ENCODE data around the gene CHMP2B. TPM values are rescaled to one million over a fixed set of nuclear protein-coding genes. Genes with fewer than 3 reads are reported as not detected.

Gene CHMP2B
- total and polyA plus RNA-seq, 4 donors = 12.6 to 49.5 (median 15.5) TPM

DNA sequence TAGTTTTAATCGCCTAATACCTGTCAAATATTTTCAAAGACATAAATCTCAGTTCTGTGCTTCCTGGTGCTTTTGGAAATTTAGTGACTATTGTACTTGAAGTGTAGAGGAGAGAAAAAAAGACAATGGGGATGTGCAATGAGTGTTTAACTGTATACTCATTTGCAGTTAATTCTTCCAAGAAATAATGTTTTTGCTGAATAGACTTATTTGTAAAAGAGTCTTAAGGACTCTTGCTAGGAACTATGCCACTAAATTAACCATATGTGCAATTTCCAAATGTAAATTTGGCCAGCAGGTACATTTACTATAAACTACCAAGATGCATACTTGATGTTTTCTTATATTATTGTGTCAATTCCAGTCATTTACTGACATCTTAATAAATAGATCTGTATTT lies 2.0 kb downstream of the CHMP2B start:
- no peaks in the 10 kb centered on the region for H3K9me3 ChIP-seq (ENCODE audit: control insufficient read depth in 4 of 4, low read length in 3 of 4)
- no peaks in the 10 kb centered on the region for H3K36me3 ChIP-seq (ENCODE audit: control insufficient read depth in 4 of 4, insufficient read depth in 3 of 4, low read depth in 1 of 4, low read length in 3 of 4)
- no peaks in the 10 kb centered on the region for H3K27me3 ChIP-seq (ENCODE audit: control insufficient read depth in 4 of 4, insufficient read depth in 4 of 4, low read length in 3 of 4)
- TF ChIP-seq NR2F2 (IDR thresholded peaks at IDR 0.05) = no peak
- no peak overlapping the region for H3K4me3 ChIP-seq (ENCODE audit: low read depth in 1 of 3, low read length in 3 of 3)
- no peak overlapping the region for H3K27ac ChIP-seq (ENCODE audit: low read depth in 1 of 2, low read length in 2 of 2)
- WGBS = 90% methylated on average over 1 of the region's 1 CpG
- H3K9ac ChIP-seq (ENCODE audit: low read depth in 1 of 2, low read length in 2 of 2) = no peak overlapping the region
- no peak for DNase-seq (ENCODE audit: low spot score)
- H3K4me1 ChIP-seq (ENCODE audit: control insufficient read depth in 4 of 4, insufficient read depth in 4 of 4, low read length in 3 of 4) = peaks cover 3 to 22% (median 10%) of the 10 kb centered on the region in 4 donors

DNA sequence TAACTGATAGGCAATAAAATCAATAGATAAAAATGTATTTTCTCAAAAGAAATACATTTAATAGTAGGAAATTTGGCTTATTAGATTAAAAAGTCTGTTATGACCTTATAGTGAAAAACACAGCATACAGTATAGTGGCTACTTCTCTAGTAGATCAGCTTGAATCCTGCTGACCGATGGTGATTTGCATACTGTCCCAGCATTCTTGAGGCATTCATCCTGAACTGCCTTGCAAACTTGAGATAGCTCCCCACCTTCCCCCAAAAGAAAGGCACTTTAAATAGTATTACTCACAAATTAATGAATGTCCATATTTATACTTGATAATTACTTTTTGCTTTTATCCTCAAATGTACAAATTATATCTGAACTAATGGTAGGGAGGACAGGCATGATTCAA lies 6.7 kb downstream of the CHMP2B start:
- Histone ChIP-seq H3K36me3 (ENCODE audit: control insufficient read depth in 4 of 4, insufficient read depth in 3 of 4, low read depth in 1 of 4, low read length in 3 of 4) (no peaks in the 10 kb centered on the region), H3K4me3 (ENCODE audit: low read depth in 1 of 3, low read length in 3 of 3) (no peak overlapping the region), H3K27ac (ENCODE audit: low read depth in 1 of 2, low read length in 2 of 2) (no peak overlapping the region), H3K27me3 (ENCODE audit: control insufficient read depth in 4 of 4, insufficient read depth in 4 of 4, low read length in 3 of 4) (no peaks in the 10 kb centered on the region), H3K9ac (ENCODE audit: low read depth in 1 of 2, low read length in 2 of 2) (no peak overlapping the region), H3K9me3 (ENCODE audit: control insufficient read depth in 4 of 4, low read length in 3 of 4) (no peaks in the 10 kb centered on the region), H3K4me1 (ENCODE audit: control insufficient read depth in 4 of 4, insufficient read depth in 4 of 4, low read length in 3 of 4) (peaks cover 0 to 10% (median 3%) of the 10 kb centered on the region in 4 donors)
- DNase-seq (ENCODE audit: low spot score) = no peak
- TF ChIP-seq, protein P1, sequence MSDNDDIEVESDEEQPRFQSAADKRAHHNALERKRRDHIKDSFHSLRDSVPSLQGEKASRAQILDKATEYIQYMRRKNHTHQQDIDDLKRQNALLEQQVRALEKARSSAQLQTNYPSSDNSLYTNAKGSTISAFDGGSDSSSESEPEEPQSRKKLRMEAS (IDR thresholded peaks at IDR 0.05) = no peak
- 97% methylated on average over 1 of the region's 1 CpG for WGBS

DNA sequence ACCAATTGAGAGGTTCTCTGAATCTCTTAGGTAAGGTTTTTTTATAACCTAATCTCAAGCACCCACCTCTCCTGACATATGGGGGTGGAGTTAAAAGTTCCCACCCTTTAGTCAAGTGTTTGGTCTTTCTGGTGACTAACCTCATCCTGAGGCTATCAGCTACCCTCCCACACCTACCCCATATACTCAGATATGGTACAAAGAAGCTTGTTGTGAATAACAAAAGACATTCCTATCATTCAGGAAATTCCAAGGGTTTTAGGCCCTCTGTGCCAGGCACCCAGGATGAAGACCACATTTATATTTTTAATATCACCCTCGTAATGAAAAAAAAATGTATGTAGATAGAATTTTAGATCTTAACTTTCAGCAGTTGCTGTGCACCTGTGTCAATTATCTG lies 9.0 kb downstream of the CHMP2B start:
- Histone ChIP-seq H3K9ac (ENCODE audit: low read depth in 1 of 2, low read length in 2 of 2) (no peak overlapping the region), H3K36me3 (ENCODE audit: control insufficient read depth in 4 of 4, insufficient read depth in 3 of 4, low read depth in 1 of 4, low read length in 3 of 4) (peaks cover 0 to 4% (median 0%) of the 10 kb centered on the region in 4 donors), H3K27ac (ENCODE audit: low read depth in 1 of 2, low read length in 2 of 2) (no peak overlapping the region), H3K4me1 (ENCODE audit: control insufficient read depth in 4 of 4, insufficient read depth in 4 of 4, low read length in 3 of 4) (no peaks in the 10 kb centered on the region), H3K27me3 (ENCODE audit: control insufficient read depth in 4 of 4, insufficient read depth in 4 of 4, low read length in 3 of 4) (no peaks in the 10 kb centered on the region), H3K9me3 (ENCODE audit: control insufficient read depth in 4 of 4, low read length in 3 of 4) (no peaks in the 10 kb centered on the region), H3K4me3 (ENCODE audit: low read depth in 1 of 3, low read length in 3 of 3) (no peak overlapping the region)
- DNase-seq (ENCODE audit: low spot score) = no peak
- TF ChIP-seq, protein P2, sequence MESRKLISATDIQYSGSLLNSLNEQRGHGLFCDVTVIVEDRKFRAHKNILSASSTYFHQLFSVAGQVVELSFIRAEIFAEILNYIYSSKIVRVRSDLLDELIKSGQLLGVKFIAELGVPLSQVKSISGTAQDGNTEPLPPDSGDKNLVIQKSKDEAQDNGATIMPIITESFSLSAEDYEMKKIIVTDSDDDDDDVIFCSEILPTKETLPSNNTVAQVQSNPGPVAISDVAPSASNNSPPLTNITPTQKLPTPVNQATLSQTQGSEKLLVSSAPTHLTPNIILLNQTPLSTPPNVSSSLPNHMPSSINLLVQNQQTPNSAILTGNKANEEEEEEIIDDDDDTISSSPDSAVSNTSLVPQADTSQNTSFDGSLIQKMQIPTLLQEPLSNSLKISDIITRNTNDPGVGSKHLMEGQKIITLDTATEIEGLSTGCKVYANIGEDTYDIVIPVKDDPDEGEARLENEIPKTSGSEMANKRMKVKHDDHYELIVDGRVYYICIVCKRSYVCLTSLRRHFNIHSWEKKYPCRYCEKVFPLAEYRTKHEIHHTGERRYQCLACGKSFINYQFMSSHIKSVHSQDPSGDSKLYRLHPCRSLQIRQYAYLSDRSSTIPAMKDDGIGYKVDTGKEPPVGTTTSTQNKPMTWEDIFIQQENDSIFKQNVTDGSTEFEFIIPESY (IDR thresholded peaks at IDR 0.05) = no peak
- TF ChIP-seq, protein P3, sequence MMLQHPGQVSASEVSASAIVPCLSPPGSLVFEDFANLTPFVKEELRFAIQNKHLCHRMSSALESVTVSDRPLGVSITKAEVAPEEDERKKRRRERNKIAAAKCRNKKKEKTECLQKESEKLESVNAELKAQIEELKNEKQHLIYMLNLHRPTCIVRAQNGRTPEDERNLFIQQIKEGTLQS (IDR thresholded peaks at IDR 0.05) = no peak
- TF ChIP-seq GABPA (IDR thresholded peaks at IDR 0.05 in 1 of 2, conservative IDR thresholded peaks at IDR 0.05 in 1 of 2) (no peak), RXRA (IDR thresholded peaks at IDR 0.05) (no peak), NR2F2 (IDR thresholded peaks at IDR 0.05) (no peak), RAD21 (IDR thresholded peaks at IDR 0.05) (no peak), JUND (IDR thresholded peaks at IDR 0.05) (no peak), HNF4G (IDR thresholded peaks at IDR 0.05) (no peak), TAF1 (conservative IDR thresholded peaks at IDR 0.05) (no peak), SP1 (IDR thresholded peaks at IDR 0.05) (no peak), FOXA1 (IDR thresholded peaks at IDR 0.05) (no peak), EGR1 (IDR thresholded peaks at IDR 0.05; ENCODE audit: low read depth in 2 of 2) (no peak), HNF4A (conservative IDR thresholded peaks at IDR 0.05) (no peak), YY1 (IDR thresholded peaks at IDR 0.05) (no peak), FOXA2 (IDR thresholded peaks at IDR 0.05) (no peak)
- TF ChIP-seq, protein P1 (IDR thresholded peaks at IDR 0.05) = no peak
- TF ChIP-seq, protein P4, sequence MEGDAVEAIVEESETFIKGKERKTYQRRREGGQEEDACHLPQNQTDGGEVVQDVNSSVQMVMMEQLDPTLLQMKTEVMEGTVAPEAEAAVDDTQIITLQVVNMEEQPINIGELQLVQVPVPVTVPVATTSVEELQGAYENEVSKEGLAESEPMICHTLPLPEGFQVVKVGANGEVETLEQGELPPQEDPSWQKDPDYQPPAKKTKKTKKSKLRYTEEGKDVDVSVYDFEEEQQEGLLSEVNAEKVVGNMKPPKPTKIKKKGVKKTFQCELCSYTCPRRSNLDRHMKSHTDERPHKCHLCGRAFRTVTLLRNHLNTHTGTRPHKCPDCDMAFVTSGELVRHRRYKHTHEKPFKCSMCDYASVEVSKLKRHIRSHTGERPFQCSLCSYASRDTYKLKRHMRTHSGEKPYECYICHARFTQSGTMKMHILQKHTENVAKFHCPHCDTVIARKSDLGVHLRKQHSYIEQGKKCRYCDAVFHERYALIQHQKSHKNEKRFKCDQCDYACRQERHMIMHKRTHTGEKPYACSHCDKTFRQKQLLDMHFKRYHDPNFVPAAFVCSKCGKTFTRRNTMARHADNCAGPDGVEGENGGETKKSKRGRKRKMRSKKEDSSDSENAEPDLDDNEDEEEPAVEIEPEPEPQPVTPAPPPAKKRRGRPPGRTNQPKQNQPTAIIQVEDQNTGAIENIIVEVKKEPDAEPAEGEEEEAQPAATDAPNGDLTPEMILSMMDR (IDR thresholded peaks at IDR 0.05; ENCODE audit: low read depth, low read length, missing input control) = no peak
- TF ChIP-seq, protein P5, sequence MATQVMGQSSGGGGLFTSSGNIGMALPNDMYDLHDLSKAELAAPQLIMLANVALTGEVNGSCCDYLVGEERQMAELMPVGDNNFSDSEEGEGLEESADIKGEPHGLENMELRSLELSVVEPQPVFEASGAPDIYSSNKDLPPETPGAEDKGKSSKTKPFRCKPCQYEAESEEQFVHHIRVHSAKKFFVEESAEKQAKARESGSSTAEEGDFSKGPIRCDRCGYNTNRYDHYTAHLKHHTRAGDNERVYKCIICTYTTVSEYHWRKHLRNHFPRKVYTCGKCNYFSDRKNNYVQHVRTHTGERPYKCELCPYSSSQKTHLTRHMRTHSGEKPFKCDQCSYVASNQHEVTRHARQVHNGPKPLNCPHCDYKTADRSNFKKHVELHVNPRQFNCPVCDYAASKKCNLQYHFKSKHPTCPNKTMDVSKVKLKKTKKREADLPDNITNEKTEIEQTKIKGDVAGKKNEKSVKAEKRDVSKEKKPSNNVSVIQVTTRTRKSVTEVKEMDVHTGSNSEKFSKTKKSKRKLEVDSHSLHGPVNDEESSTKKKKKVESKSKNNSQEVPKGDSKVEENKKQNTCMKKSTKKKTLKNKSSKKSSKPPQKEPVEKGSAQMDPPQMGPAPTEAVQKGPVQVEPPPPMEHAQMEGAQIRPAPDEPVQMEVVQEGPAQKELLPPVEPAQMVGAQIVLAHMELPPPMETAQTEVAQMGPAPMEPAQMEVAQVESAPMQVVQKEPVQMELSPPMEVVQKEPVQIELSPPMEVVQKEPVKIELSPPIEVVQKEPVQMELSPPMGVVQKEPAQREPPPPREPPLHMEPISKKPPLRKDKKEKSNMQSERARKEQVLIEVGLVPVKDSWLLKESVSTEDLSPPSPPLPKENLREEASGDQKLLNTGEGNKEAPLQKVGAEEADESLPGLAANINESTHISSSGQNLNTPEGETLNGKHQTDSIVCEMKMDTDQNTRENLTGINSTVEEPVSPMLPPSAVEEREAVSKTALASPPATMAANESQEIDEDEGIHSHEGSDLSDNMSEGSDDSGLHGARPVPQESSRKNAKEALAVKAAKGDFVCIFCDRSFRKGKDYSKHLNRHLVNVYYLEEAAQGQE (IDR thresholded peaks at IDR 0.05) = no peak
- 99% methylated on average over 1 of the region's 1 CpG for WGBS

All from liver (tissue), 9 donors.